CD4-positive, alpha-beta memory T cell (primary cell): ENCODE measurements around the gene PPP1R9A. TPM values are rescaled to one million over a fixed set of nuclear protein-coding genes. Genes with fewer than 3 reads are reported as not detected.

ENCODE experiments used
- CTCF ChIA-PET: fragments of 350-600 bp; sonication (Branson Sonifier 250); formaldehyde crosslinking; loops from one replicate; lab custom pipeline; 2021; ENCODE audit warnings: inconsistent platforms; ENCODE audit not compliant: partially characterized antibody; lab: Charles Lee
- POLR2A ChIA-PET: fragments of 350-600 bp; sonication (Branson Sonifier 250); formaldehyde crosslinking; loops from one replicate; lab custom pipeline; 2021; ENCODE audit not compliant: partially characterized antibody; lab: Charles Lee
- DNase-seq, 5 donors: peaks; one replicate each; pipeline versions ENCODE4 v3.0.0 to v3.0.0-alpha.2; 2020 to 2022; ENCODE audit warnings: mixed read lengths in 1 of 5
- H3K27ac ChIP-seq: one replicate; pipeline ENCODE4 v1.7.0; 2013; ENCODE audit warnings: low read depth, low read length
- H3K27me3 ChIP-seq: 2 replicates; pipeline ENCODE4 v1.7.0; 2013; ENCODE audit warnings: mild to moderate bottlenecking, low read length, moderate library complexity; ENCODE audit not compliant: insufficient read depth
- H3K36me3 ChIP-seq: 2 replicates; pipeline ENCODE4 v1.7.0; 2013; ENCODE audit warnings: mild to moderate bottlenecking, low read length, moderate library complexity; ENCODE audit not compliant: insufficient read depth
- H3K4me1 ChIP-seq: 2 replicates; pipeline ENCODE4 v1.7.0; 2013; ENCODE audit warnings: mild to moderate bottlenecking, low read length, moderate library complexity; ENCODE audit not compliant: insufficient read depth
- H3K4me3 ChIP-seq, 2 donors: one replicate each; pipeline ENCODE4 v1.7.0; 2013; ENCODE audit warnings: low read length in 2 of 2, mild to moderate bottlenecking in 1 of 2
- H3K9me3 ChIP-seq, 2 donors: one replicate each; pipeline ENCODE4 v1.7.0; 2013; ENCODE audit warnings: low read length in 2 of 2, control low read depth in 1 of 2; ENCODE audit not compliant: control insufficient read depth in 1 of 2
- H3K27ac Mint-ChIP-seq, 7 donors: one replicate each; pipeline ENCODE4 v1.8.0; 2020 to 2021; ENCODE audit warnings: mixed read lengths in 7 of 7, mild to moderate bottlenecking in 6 of 7, inconsistent platforms in 3 of 7, moderate library complexity in 3 of 7
- H3K27me3 Mint-ChIP-seq, 2 donors: one replicate each; pipeline ENCODE4 v1.8.0; 2020 to 2021; ENCODE audit warnings: mixed read lengths in 2 of 2
- H3K36me3 Mint-ChIP-seq, 2 donors: one replicate each; pipeline ENCODE4 v1.8.0; 2020 to 2021; ENCODE audit warnings: mixed read lengths in 2 of 2, inconsistent platforms in 1 of 2, mild to moderate bottlenecking in 1 of 2
- H3K4me1 Mint-ChIP-seq, 4 donors: one replicate each; pipeline ENCODE4 v1.8.0; 2020 to 2021; ENCODE audit warnings: mixed read lengths in 4 of 4, mild to moderate bottlenecking in 1 of 4
- H3K4me3 Mint-ChIP-seq, 8 donors: one replicate each; pipeline ENCODE4 v1.8.0; 2020 to 2021; ENCODE audit warnings: mixed read lengths in 8 of 8, mild to moderate bottlenecking in 7 of 8, moderate library complexity in 6 of 8, inconsistent platforms in 3 of 8
- H3K9me3 Mint-ChIP-seq, 8 donors: one replicate each; pipeline ENCODE4 v1.8.0; 2020 to 2021; ENCODE audit warnings: mixed read lengths in 8 of 8, mild to moderate bottlenecking in 5 of 8, inconsistent platforms in 3 of 8, moderate library complexity in 1 of 8
- intact Hi-C: fragments of 100-400 bp; cut with micrococcal nuclease; formaldehyde crosslinking; loops from one replicate; pipeline ENCODE4 v1.15.1; 2023
- polyA plus RNA-seq, 2 donors: library from polyadenylated mRNA; unstranded; fragments of 300-500 nt; fragmentation: Illumina TruSeq; gene quantifications; one replicate each; pipeline ENCODE4 v1.2.3, GENCODE V29; 2021
- total RNA-seq, 2 experiments: library from RNA; stranded (reverse); gene quantifications; one replicate each; pipeline ENCODE4 v1.2.3, GENCODE V29; 2021

Gene PPP1R9A
- total and polyA plus RNA-seq, 4 experiments from 2014 or later: not detected

GRCh38 chr7:95219721-95220120, 312.3 kb downstream of the PPP1R9A start:
- Histone ChIP-seq H3K9me3 (no peaks in the 10 kb centered on the region), H3K36me3 (no peaks in the 10 kb centered on the region), H3K27ac (no peak overlapping the region), H3K27me3 (no peaks in the 10 kb centered on the region), H3K4me3 (no peak overlapping the region), H3K4me1 (no peaks in the 10 kb centered on the region)
- no peak overlapping the region for H3K4me3 Mint-ChIP-seq
- H3K36me3 Mint-ChIP-seq: no peaks in the 10 kb centered on the region
- ChIA-PET CTCF (no interaction called here), POLR2A (no interaction called here)
- no peak overlapping the region for H3K27ac Mint-ChIP-seq
- DNase-seq: no peak
- H3K4me1 Mint-ChIP-seq: no peaks in the 10 kb centered on the region
- peaks cover 0 to 9% (median 4%) of the 10 kb centered on the region in 8 donors for H3K9me3 Mint-ChIP-seq
- H3K27me3 Mint-ChIP-seq: peaks cover 2% of the 10 kb centered on the region in 2 donors
- intact Hi-C loops: no loop called here

- POLR2A ChIA-PET: no interaction called here
- CTCF ChIA-PET: no interaction called here
- DNase-seq: no peak
- Histone ChIP-seq H3K27ac (no peak overlapping the region), H3K36me3 (no peaks in the 10 kb centered on the region), H3K4me3 (no peak overlapping the region), H3K27me3 (no peaks in the 10 kb centered on the region), H3K4me1 (no peaks in the 10 kb centered on the region), H3K9me3 (no peaks in the 10 kb centered on the region)
- Mint-ChIP-seq H3K27ac (no peak overlapping the region), H3K4me3 (no peak overlapping the region), H3K36me3 (no peaks in the 10 kb centered on the region), H3K27me3 (peaks cover 2% of the 10 kb centered on the region in 2 donors), H3K9me3 (peaks cover 0 to 9% (median 3%) of the 10 kb centered on the region in 8 donors), H3K4me1 (no peaks in the 10 kb centered on the region)
- intact Hi-C loops: no loop called here
Measured at GRCh38 chr7:95220328-95220727, 312.9 kb downstream of the PPP1R9A start.

- ChIA-PET CTCF (no interaction called here), POLR2A (no interaction called here)
- Mint-ChIP-seq H3K36me3 (no peaks in the 10 kb centered on the region), H3K27me3 (peaks cover 2 to 3% of the 10 kb centered on the region in 2 donors), H3K4me3 (no peak overlapping the region), H3K4me1 (no peaks in the 10 kb centered on the region), H3K9me3 (peaks cover 0 to 7% (median 1%) of the 10 kb centered on the region in 8 donors), H3K27ac (no peak overlapping the region)
- no peak for DNase-seq
- intact Hi-C loops: no loop called here
- Histone ChIP-seq H3K36me3 (no peaks in the 10 kb centered on the region), H3K27ac (no peak overlapping the region), H3K9me3 (no peaks in the 10 kb centered on the region), H3K4me3 (no peak overlapping the region), H3K4me1 (no peaks in the 10 kb centered on the region), H3K27me3 (no peaks in the 10 kb centered on the region)
Measured at GRCh38 chr7:95225301-95225700, 317.9 kb downstream of the PPP1R9A start.

- no peak overlapping the region for H3K27ac ChIP-seq
- H3K4me3 ChIP-seq: no peak overlapping the region
- Mint-ChIP-seq H3K27me3 (peaks cover 0 to 1% of the 10 kb centered on the region in 2 donors), H3K27ac (no peak overlapping the region), H3K9me3 (peaks cover 0 to 7% (median 3%) of the 10 kb centered on the region in 8 donors), H3K4me3 (no peak overlapping the region), H3K36me3 (no peaks in the 10 kb centered on the region), H3K4me1 (no peaks in the 10 kb centered on the region)
- DNase-seq: no peak
- intact Hi-C loops: no loop called here
- no peaks in the 10 kb centered on the region for H3K36me3 ChIP-seq
- no peaks in the 10 kb centered on the region for H3K9me3 ChIP-seq
- no peaks in the 10 kb centered on the region for H3K4me1 ChIP-seq
- CTCF ChIA-PET: no interaction called here
- POLR2A ChIA-PET: no interaction called here
- H3K27me3 ChIP-seq: no peaks in the 10 kb centered on the region
Measured at GRCh38 chr7:95229301-95229700, 321.9 kb downstream of the PPP1R9A start.

- CTCF ChIA-PET: no interaction called here
Measured at GRCh38 chr7:95238252-95238943, 331.0 kb downstream of the PPP1R9A start.

GRCh38 chr7:95240921-95241320, 333.5 kb downstream of the PPP1R9A start:
- H3K4me1 Mint-ChIP-seq: no peaks in the 10 kb centered on the region
- ChIA-PET CTCF (no interaction called here), POLR2A (no interaction called here)
- H3K36me3 Mint-ChIP-seq: no peaks in the 10 kb centered on the region
- DNase-seq: no peak
- Histone ChIP-seq H3K4me3 (no peak overlapping the region), H3K36me3 (no peaks in the 10 kb centered on the region), H3K4me1 (no peaks in the 10 kb centered on the region), H3K9me3 (no peaks in the 10 kb centered on the region), H3K27me3 (no peaks in the 10 kb centered on the region), H3K27ac (no peak overlapping the region)
- H3K27ac Mint-ChIP-seq: no peak overlapping the region
- H3K4me3 Mint-ChIP-seq: no peak overlapping the region
- H3K27me3 Mint-ChIP-seq: peaks cover 0 to 3% of the 10 kb centered on the region in 2 donors
- intact Hi-C loops: no loop called here
- H3K9me3 Mint-ChIP-seq: no peaks in the 10 kb centered on the region

More at GRCh38 chr7:95238252-95238943, 331.0 kb downstream of the PPP1R9A start:
- Histone ChIP-seq H3K4me3 (no peak overlapping the region), H3K4me1 (no peaks in the 10 kb centered on the region), H3K27me3 (no peaks in the 10 kb centered on the region), H3K27ac (no peak overlapping the region), H3K36me3 (no peaks in the 10 kb centered on the region), H3K9me3 (no peaks in the 10 kb centered on the region)
- Mint-ChIP-seq H3K36me3 (no peaks in the 10 kb centered on the region), H3K4me1 (no peaks in the 10 kb centered on the region), H3K9me3 (peaks cover 0 to 3% (median 0%) of the 10 kb centered on the region in 8 donors), H3K27ac (no peak overlapping the region), H3K27me3 (peaks cover 0 to 3% of the 10 kb centered on the region in 2 donors), H3K4me3 (no peak overlapping the region)
- intact Hi-C loops: no loop called here
- POLR2A ChIA-PET: no interaction called here
- DNase-seq: no peak

GRCh38 chr7:95242266-95242665, 334.9 kb downstream of the PPP1R9A start:
- no peaks in the 10 kb centered on the region for H3K4me1 ChIP-seq
- no peak overlapping the region for H3K27ac ChIP-seq
- H3K36me3 Mint-ChIP-seq: no peaks in the 10 kb centered on the region
- no peaks in the 10 kb centered on the region for H3K9me3 ChIP-seq
- CTCF ChIA-PET: no interaction called here
- peaks cover 0 to 5% of the 10 kb centered on the region in 2 donors for H3K27me3 Mint-ChIP-seq
- no peak overlapping the region for H3K27ac Mint-ChIP-seq
- DNase-seq: no peak
- POLR2A ChIA-PET: no interaction called here
- no peak overlapping the region for H3K4me3 ChIP-seq
- H3K36me3 ChIP-seq: no peaks in the 10 kb centered on the region
- no peaks in the 10 kb centered on the region for H3K27me3 ChIP-seq
- no peak overlapping the region for H3K4me3 Mint-ChIP-seq
- intact Hi-C loops: no loop called here
- H3K9me3 Mint-ChIP-seq: no peaks in the 10 kb centered on the region
- H3K4me1 Mint-ChIP-seq: no peaks in the 10 kb centered on the region
